KOPT-K1 (cell line): Measurements from ENCODE around the gene DENND4A.

Experiments used
- H3K27ac ChIP-seq: fragments of 200-600 bp; sonication (generic); 2 replicates; pipeline ENCODE4 v1.5.1; 2016; ENCODE audit warnings: antibody characterized with exemption, mild to moderate bottlenecking, low read depth, low read length; ENCODE audit not compliant: poor library complexity, severe bottlenecking
- H3K36me3 ChIP-seq: fragments of 200-600 bp; sonication (generic); 2 replicates; pipeline ENCODE4 v1.5.1; 2017; ENCODE audit warnings: antibody characterized with exemption, mild to moderate bottlenecking, low read length, moderate library complexity; ENCODE audit not compliant: insufficient read depth
- H3K9me3 ChIP-seq: fragments of 200-600 bp; sonication (generic); 2 replicates; pipeline ENCODE4 v1.5.1; 2017; ENCODE audit warnings: antibody characterized with exemption, low read length, mild to moderate bottlenecking; ENCODE audit not compliant: insufficient read depth, poor library complexity, severe bottlenecking

DENND4A gene

GRCh38 chr15:65655457-65655856 is 136.6 kb downstream of the DENND4A start:
- H3K27ac ChIP-seq = no peak overlapping the region
- H3K36me3 ChIP-seq = peaks cover 10% of the 10 kb centered on the region
- no peaks in the 10 kb centered on the region for H3K9me3 ChIP-seq

- no peak overlapping the region for H3K27ac ChIP-seq
- no peaks in the 10 kb centered on the region for H3K9me3 ChIP-seq
- peaks cover 7% of the 10 kb centered on the region for H3K36me3 ChIP-seq
These were observed 137.1 kb downstream of the DENND4A start for GRCh38 chr15:65655026-65655425.

GRCh38 chr15:65653801-65654521 is 138.1 kb downstream of the DENND4A start:
- peaks cover 5% of the 10 kb centered on the region; the same call in 1 of the 2 replicates for H3K36me3 ChIP-seq
- H3K9me3 ChIP-seq = no peaks in the 10 kb centered on the region
- H3K27ac ChIP-seq = no peak overlapping the region

GRCh38 chr15:65653341-65653740 is 138.8 kb downstream of the DENND4A start:
- H3K27ac ChIP-seq = no peak overlapping the region
- no peaks in the 10 kb centered on the region for H3K9me3 ChIP-seq
- peaks cover 5% of the 10 kb centered on the region; the same call in 1 of the 2 replicates for H3K36me3 ChIP-seq

- no peak overlapping the region for H3K27ac ChIP-seq
- no peaks in the 10 kb centered on the region for H3K9me3 ChIP-seq
- H3K36me3 ChIP-seq = peaks cover 5% of the 10 kb centered on the region; the same call in 1 of the 2 replicates
These were observed 140.0 kb downstream of the DENND4A start for GRCh38 chr15:65651831-65652749.

GRCh38 chr15:65651042-65651322 is 141.1 kb downstream of the DENND4A start:
- Histone ChIP-seq H3K9me3 (no peaks in the 10 kb centered on the region), H3K27ac (no peak overlapping the region), H3K36me3 (peaks cover 2% of the 10 kb centered on the region; the same call in 1 of the 2 replicates)

- H3K9me3 ChIP-seq = no peaks in the 10 kb centered on the region
- no peak overlapping the region for H3K27ac ChIP-seq
- H3K36me3 ChIP-seq = no peaks in the 10 kb centered on the region
These were observed 141.6 kb downstream of the DENND4A start for GRCh38 chr15:65650312-65651041.

GRCh38 chr15:65646486-65646885 is 145.6 kb downstream of the DENND4A start:
- H3K36me3 ChIP-seq = no peaks in the 10 kb centered on the region
- no peak overlapping the region for H3K27ac ChIP-seq
- no peaks in the 10 kb centered on the region for H3K9me3 ChIP-seq

GRCh38 chr15:65645392-65645791 is 146.7 kb downstream of the DENND4A start:
- no peaks in the 10 kb centered on the region for H3K9me3 ChIP-seq
- no peaks in the 10 kb centered on the region for H3K36me3 ChIP-seq
- no peak overlapping the region for H3K27ac ChIP-seq

GRCh38 chr15:65644282-65644681 is 147.8 kb downstream of the DENND4A start:
- Histone ChIP-seq H3K9me3 (no peaks in the 10 kb centered on the region), H3K27ac (no peak overlapping the region), H3K36me3 (no peaks in the 10 kb centered on the region)

GRCh38 chr15:65642594-65642993 is 149.5 kb downstream of the DENND4A start:
- Histone ChIP-seq H3K36me3 (no peaks in the 10 kb centered on the region), H3K27ac (no peak overlapping the region), H3K9me3 (no peaks in the 10 kb centered on the region)

GRCh38 chr15:65641768-65642475 is 150.2 kb downstream of the DENND4A start:
- H3K36me3 ChIP-seq = no peaks in the 10 kb centered on the region
- no peak overlapping the region for H3K27ac ChIP-seq
- no peaks in the 10 kb centered on the region for H3K9me3 ChIP-seq

GRCh38 chr15:65639509-65639908 is 152.6 kb downstream of the DENND4A start:
- Histone ChIP-seq H3K9me3 (no peaks in the 10 kb centered on the region), H3K27ac (no peak overlapping the region), H3K36me3 (no peaks in the 10 kb centered on the region)

GRCh38 chr15:65638681-65639089 is 153.4 kb downstream of the DENND4A start:
- no peaks in the 10 kb centered on the region for H3K36me3 ChIP-seq

More at GRCh38 chr15:65638681-65639089, 153.4 kb downstream of the DENND4A start:
- Histone ChIP-seq H3K9me3 (no peaks in the 10 kb centered on the region), H3K27ac (no peak overlapping the region)
